ENCODE data around the gene M1AP. TPM values are rescaled to one million over a fixed set of nuclear protein-coding genes. Genes with fewer than 3 reads are reported as not detected.

Gene M1AP
- total RNA-seq, 1 donor from 2014 or later: 2.5 TPM

- DNase-seq (ENCODE audit: low read depth): no peak
- H3K4me3 ChIP-seq (ENCODE audit: low read depth, low read length): no peak overlapping the region
- TF ChIP-seq CTCF (conservative IDR thresholded peaks at IDR 0.05; ENCODE audit: low read depth, low read length): no peak
Measured at GRCh38 chr2:74658516-74658915, 10.4 kb upstream of the M1AP start.

GRCh38 chr2:74655579-74655978, 7.4 kb upstream of the M1AP start:
- TF ChIP-seq CTCF (conservative IDR thresholded peaks at IDR 0.05; ENCODE audit: low read depth, low read length): no peak
- H3K4me3 ChIP-seq (ENCODE audit: low read depth, low read length): no peak overlapping the region
- no peak for DNase-seq (ENCODE audit: low read depth)

- peak; percentile 64 for DNase-seq (ENCODE audit: low read depth)
- H3K4me3 ChIP-seq (ENCODE audit: low read depth, low read length): peak within 1 kb of the TSS; percentile 67
- no peak for TF ChIP-seq CTCF (conservative IDR thresholded peaks at IDR 0.05; ENCODE audit: low read depth, low read length)
Measured at GRCh38 chr2:74653985-74654882, 6.1 kb upstream of the M1AP start, which contains the start of gene SEMA4F. TSS of gene SEMA4F (plus strand) at chr2:74654247. CDS start at chr2:74654377, 130 bp downstream.

GRCh38 chr2:74653589-74653984, 5.5 kb upstream of the M1AP start:
- peak overlapping the region; percentile 67 for H3K4me3 ChIP-seq (ENCODE audit: low read depth, low read length)
- TF ChIP-seq CTCF (conservative IDR thresholded peaks at IDR 0.05; ENCODE audit: low read depth, low read length): no peak
- DNase-seq (ENCODE audit: low read depth): no peak

GRCh38 chr2:74646834-74647482, 1.2 kb downstream of the M1AP start:
- no peak for DNase-seq (ENCODE audit: low read depth)
- no peak overlapping the region for H3K4me3 ChIP-seq (ENCODE audit: low read depth, low read length)
- no peak for TF ChIP-seq CTCF (conservative IDR thresholded peaks at IDR 0.05; ENCODE audit: low read depth, low read length)

GRCh38 chr2:74646201-74646600, 1.9 kb downstream of the M1AP start:
- H3K4me3 ChIP-seq (ENCODE audit: low read depth, low read length): no peak overlapping the region
- no peak for TF ChIP-seq CTCF (conservative IDR thresholded peaks at IDR 0.05; ENCODE audit: low read depth, low read length)
- DNase-seq (ENCODE audit: low read depth): no peak
